K562 (cell line): ENCODE measurements around the gene PRRT2.

Experiments
- ETV5 ChIP-seq: sonication (generic); formaldehyde crosslinking; IDR thresholded peaks from 2 replicates; pipeline ENCODE4 v1.4.0; 2020; ENCODE audit warnings: low read depth, mild to moderate bottlenecking, missing genetic modification reagents
- NR2F6 ChIP-seq: fragments of 450-650 bp; formaldehyde crosslinking; IDR thresholded peaks from 2 replicates; pipeline ENCODE4 v1.4.0; 2020; ENCODE audit warnings: mild to moderate bottlenecking
- TF ChIP-seq, protein P1 (sequence below), 3 experiments: IDR thresholded peaks in 2 of 3; conservative IDR thresholded peaks in 1 of 3; 2 replicates each; pipeline ENCODE4 v1.5.1; 2011 to 2012; ENCODE audit warnings: low read length in 3 of 3, mild to moderate bottlenecking in 3 of 3, control low read depth in 2 of 3, improper control_type of control experiment in 1 of 3, inconsistent platforms in 1 of 3, low read depth in 1 of 3, mixed read lengths in 1 of 3, moderate library complexity in 1 of 3; ENCODE audit not compliant: insufficient read depth in 2 of 3

DNA sequence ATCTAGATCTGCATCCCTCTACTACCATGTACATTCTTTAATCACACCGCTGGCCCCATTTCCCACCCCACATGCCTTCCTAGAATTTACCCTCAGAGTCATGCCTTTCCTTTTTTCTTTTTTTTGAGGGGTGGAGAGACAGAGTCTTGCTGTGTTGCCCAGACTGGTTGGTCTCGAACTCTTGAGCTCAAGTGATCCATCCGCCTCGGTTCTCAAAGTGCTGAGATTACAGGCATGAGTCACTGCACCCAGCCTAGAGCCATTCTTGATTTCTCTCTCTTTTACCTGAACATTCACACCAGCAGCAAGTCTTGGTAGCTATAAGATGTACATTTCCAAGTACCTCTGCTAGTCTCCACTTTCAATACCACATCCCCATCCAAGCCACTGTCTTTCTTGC, 6.1 kb downstream of the PRRT2 start:
- no peak for TF ChIP-seq ETV5 (CRISPR knock-in tag)
- TF ChIP-seq, protein P1, sequence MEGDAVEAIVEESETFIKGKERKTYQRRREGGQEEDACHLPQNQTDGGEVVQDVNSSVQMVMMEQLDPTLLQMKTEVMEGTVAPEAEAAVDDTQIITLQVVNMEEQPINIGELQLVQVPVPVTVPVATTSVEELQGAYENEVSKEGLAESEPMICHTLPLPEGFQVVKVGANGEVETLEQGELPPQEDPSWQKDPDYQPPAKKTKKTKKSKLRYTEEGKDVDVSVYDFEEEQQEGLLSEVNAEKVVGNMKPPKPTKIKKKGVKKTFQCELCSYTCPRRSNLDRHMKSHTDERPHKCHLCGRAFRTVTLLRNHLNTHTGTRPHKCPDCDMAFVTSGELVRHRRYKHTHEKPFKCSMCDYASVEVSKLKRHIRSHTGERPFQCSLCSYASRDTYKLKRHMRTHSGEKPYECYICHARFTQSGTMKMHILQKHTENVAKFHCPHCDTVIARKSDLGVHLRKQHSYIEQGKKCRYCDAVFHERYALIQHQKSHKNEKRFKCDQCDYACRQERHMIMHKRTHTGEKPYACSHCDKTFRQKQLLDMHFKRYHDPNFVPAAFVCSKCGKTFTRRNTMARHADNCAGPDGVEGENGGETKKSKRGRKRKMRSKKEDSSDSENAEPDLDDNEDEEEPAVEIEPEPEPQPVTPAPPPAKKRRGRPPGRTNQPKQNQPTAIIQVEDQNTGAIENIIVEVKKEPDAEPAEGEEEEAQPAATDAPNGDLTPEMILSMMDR (IDR thresholded peaks at IDR 0.05 in 2 of 3, conservative IDR thresholded peaks at IDR 0.05 in 1 of 3; ENCODE audit: insufficient read depth in 2 of 3, low read depth in 1 of 3, low read length in 3 of 3) = no peak
- TF ChIP-seq NR2F6 (CRISPR knock-in tag) = no peak
